ENCODE data around the gene SLC12A9. TPM values are rescaled to one million over a fixed set of nuclear protein-coding genes. Genes with fewer than 3 reads are reported as not detected.

The SLC12A9 gene, protein sequence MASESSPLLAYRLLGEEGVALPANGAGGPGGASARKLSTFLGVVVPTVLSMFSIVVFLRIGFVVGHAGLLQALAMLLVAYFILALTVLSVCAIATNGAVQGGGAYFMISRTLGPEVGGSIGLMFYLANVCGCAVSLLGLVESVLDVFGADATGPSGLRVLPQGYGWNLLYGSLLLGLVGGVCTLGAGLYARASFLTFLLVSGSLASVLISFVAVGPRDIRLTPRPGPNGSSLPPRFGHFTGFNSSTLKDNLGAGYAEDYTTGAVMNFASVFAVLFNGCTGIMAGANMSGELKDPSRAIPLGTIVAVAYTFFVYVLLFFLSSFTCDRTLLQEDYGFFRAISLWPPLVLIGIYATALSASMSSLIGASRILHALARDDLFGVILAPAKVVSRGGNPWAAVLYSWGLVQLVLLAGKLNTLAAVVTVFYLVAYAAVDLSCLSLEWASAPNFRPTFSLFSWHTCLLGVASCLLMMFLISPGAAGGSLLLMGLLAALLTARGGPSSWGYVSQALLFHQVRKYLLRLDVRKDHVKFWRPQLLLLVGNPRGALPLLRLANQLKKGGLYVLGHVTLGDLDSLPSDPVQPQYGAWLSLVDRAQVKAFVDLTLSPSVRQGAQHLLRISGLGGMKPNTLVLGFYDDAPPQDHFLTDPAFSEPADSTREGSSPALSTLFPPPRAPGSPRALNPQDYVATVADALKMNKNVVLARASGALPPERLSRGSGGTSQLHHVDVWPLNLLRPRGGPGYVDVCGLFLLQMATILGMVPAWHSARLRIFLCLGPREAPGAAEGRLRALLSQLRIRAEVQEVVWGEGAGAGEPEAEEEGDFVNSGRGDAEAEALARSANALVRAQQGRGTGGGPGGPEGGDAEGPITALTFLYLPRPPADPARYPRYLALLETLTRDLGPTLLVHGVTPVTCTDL
- 9.2 to 17.7 TPM (median 14.8 TPM) in 5 replicates for total RNA-seq (2022; extraction: Qiagen RNA extraction)

DNA sequence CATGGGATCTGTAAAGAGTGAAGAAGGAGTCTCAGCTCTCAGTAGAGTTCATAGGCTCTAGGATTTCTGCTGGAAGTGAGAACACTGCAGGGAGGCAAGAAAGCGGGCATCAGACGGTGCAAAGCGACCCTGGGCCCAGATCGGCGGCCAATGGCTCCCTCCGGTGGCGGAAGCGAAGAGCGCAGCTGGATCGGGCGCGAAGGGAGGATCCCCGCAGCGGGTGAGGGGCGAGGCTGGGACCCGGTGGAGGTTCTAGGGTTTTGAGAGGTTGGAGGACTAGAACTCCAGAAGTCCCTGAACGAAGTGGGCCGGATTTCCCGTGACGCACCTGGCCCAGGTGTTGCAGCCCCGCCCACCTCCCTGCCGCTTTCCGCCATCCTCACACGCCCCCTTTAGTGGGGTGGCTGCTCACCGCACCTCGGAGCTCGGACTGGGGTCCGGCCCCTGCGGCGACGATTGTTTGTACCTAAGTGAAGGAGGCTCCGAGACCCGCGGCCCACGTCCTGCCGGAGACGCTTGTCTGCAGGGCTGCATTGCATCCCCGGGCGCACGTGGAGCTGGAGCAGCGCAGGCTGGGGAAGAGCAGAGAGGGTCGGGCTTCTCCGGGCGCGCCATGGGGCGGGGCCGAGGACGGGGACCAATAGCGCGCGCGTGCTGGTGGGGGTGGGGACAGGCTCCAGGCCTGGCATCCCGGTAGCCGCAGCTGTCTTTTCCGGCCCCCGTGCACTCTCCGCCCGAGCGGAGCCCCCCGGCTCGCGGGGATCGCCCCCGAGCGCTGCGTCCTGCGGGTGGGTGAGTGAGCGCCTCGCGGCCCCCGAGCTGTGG lies at the start of gene SLC12A9:
Gene SLC12A9 (plus strand): TSS at position 666 of the 825 bp plus-strand sequence. CDS start 1,485 bp downstream, outside the sequence.

DNA sequence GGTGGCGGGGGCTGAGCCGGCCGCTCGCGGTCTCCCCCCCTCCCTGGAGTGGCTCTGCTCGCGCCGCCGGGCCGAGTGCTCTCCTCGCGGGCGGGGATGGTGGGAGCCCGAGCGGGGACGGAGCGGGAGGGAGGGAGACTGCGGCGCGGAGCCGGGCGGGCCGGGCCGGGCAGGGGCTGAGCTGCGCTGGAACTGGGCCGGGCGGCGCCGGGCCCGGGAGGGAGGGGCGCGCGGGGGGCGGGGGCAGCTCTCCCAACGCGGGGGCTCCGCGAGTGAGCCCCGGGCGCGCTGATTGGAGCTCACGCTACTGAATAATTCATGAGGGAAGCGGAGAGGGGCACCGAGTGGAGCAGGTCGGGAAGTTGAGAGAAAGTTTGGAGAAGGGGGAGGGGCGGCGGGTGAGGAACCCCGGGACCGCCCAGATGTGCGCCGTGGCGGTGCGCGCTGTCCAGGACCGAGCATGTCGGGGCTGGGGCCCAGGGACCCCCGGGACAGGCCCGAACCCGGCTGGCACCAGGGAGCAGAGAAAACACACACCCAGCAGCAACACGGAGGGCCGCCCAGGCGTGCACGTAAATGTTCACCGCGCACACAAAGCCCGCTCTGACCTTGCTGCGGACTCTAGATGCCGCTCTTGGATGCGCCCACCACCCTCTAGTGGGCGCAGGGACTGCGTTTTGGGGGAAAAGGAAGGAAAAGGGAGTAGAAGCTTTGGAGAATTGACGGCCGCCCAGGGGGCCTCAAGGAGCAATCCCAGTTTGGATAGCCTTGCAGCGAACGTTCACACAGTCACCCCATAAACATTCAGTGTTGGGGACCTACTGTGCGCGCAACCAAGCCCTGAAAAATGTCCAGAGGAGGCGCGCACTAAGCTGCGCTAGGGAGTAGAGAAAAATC lies 24.9 kb upstream of the SLC12A9 start, which contains the start of gene EPHB4:
Gene EPHB4 (minus strand): TSS at position 194 of the 897 bp plus-strand sequence. CDS start 493 bp downstream, outside the sequence.

DNA sequence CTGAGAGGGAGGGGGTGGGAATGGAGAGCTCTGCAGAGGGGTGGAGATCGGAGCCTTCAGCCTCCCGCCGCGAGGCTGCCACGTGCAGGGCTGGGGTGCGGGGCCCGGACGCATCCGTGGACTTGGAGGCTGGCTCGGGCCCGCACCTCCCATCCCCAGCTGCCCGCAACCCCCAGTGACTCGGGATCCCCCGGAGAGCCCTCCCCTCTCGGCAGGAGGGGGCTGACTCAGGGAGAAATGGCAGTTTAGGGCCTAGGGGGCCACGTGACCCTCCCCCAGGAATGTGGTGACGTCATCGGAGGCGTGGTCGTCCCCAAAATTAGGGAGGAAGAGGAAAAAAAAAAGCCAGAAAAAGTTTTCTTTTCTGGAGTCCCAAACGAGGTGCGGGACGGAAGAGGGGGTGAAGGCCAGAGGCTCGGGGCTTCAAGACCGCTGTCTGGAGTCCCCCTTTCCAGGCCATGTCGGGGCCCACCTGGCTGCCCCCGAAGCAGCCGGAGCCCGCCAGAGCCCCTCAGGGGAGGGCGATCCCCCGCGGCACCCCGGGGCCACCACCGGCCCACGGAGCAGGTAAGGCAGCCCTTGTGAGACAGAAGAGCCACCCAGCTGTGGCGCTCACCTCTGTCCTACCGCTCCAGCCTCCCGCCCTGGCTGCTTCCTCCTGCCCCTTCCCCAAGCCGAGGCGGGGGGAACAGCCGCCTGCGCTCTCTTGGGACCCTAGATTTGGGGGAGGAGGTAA lies 14.7 kb downstream of the SLC12A9 start, which contains the start of gene TRIP6:
Gene TRIP6 (plus strand): TSS at position 348 of the 736 bp plus-strand sequence. CDS start 111 bp downstream, at position 459.

DNA sequence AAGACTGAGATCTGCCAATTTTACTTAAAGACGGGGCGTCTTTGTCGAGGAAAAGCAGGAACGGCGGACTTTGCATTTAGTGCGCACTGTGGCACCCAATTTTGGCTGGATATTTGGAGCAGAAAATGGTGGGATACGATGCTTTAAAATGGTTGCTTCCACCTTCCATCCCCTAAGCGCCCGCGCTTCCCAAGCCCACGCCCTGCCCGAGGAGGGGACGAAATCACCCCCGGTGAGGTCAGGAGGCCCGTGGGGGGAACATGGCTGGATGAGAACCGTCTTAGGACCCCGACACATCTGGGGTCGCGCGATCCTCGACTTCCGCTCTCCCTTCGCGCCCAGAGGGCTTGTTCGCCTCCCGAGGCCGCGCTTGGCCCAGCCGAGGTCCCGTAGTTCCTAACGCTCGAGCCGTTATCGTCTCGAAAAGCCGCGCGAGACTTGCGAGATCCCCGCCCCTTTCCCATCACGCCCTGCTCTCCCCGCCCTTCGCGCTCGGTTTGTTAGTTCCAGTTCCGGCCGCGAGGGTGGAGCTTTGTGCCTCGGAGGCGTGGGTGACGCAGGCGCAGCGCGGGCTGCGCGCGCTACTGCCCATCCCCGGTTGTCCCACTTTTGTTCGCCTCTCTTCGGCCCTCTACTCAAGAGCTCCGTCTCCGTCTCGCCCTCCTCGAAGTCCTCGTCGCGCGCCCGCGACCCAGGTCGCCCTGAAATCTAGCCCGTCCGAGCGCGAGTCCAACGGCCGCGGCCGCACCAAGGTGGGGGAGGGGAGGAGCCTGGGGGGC lies 22.3 kb downstream of the SLC12A9 start, which contains the start of gene SRRT:
Gene SRRT (plus strand): TSS at position 527 of the 779 bp plus-strand sequence. CDS start 488 bp downstream, outside the sequence.

DNA sequence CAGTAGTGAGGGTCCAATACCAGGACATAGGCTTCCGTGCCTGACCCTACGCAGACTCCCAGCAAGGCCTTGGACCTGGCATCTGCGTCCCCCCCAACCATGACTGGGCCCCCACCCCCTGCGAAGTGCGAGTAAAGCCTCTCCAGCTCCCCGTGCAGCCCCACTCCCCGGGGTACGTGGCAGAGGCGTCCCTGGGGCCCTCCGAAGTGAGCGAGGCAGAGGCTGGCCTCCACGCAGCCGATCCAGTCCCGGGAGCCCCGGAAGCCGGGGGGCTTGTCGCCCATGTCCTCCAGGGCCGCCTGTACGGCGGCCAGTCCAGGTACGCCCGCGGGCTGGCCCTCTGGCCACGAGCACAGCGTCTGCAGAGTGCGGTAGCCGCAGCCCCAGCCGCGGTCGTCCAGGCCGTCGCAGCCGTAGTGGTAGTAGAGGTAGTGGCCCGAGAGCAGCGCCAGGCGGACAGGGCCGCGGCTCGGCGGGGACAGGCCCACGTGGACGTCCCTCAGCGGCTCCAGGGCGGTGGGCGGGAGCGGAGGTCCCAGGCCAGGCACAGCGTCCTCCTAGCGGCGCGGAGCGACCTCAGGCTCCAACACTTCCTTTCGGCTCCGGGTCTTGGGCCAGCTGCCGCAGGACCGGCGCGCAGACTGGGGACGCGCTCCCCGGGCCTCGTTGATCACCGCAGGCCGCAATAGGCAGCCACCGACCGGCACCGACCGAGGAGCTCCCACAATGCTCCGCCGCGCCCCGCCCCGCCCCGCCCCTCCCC lies 36.7 kb downstream of the SLC12A9 start, which contains the start of gene UFSP1:
Gene UFSP1 (minus strand): TSS at position 728 of the 763 bp plus-strand sequence. CDS start 444 bp downstream, at position 284.

DNA sequence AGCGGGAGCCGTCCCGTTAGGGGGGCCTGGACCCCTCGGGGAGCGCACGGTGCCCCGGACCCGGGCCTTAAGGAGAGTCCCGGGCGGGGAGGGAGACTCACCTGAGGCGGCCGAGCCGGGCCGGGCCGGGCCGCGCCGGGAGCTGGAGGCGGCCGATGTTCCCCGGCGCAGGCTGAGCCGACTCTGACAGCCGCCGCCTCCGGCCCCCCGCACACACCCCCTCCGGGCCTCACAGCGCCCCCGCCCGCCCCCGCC lies 43.1 kb downstream of the SLC12A9 start, which contains the start of gene ACHE:
Gene ACHE (minus strand): TSS at position 188 of the 255 bp plus-strand sequence. CDS start 1,656 bp downstream, outside the sequence.

Other genes with a start within 250 kb of the SLC12A9 start
- gene MOSPD3, start 240.2 kb upstream of the SLC12A9 start, total RNA-seq (2022; extraction: Qiagen RNA extraction) = 16.7 to 21.3 TPM (median 19.8 TPM) in 5 replicates
- gene TFR2, start 211.2 kb upstream of the SLC12A9 start, total RNA-seq (2022; extraction: Qiagen RNA extraction) = 1.7 to 3.0 TPM (median 2.7 TPM) in 5 replicates
- gene ACTL6B, start 196.3 kb upstream of the SLC12A9 start, total RNA-seq (2022; extraction: Qiagen RNA extraction) = not detected in 5 replicates
- 164 to 260 TPM (median 253 TPM) in 5 replicates for gene GNB2, start 179.0 kb upstream of the SLC12A9 start, total RNA-seq (2022; extraction: Qiagen RNA extraction)
- gene GIGYF1, start 158.5 kb upstream of the SLC12A9 start, total RNA-seq (2022; extraction: Qiagen RNA extraction) = 11.8 to 23.5 TPM (median 18.2 TPM) in 5 replicates
- gene POP7, start 146.6 kb upstream of the SLC12A9 start, total RNA-seq (2022; extraction: Qiagen RNA extraction) = 69.2 to 97.1 TPM (median 91.2 TPM) in 5 replicates
- gene EPO, start 132.2 kb upstream of the SLC12A9 start, total RNA-seq (2022; extraction: Qiagen RNA extraction) = 0.10 to 0.12 TPM in 2 of 5 replicates, not detected in the others
- not detected in 5 replicates for gene ZAN, start 119.1 kb upstream of the SLC12A9 start, total RNA-seq (2022; extraction: Qiagen RNA extraction)
- gene EPHB4, start 25.2 kb upstream of the SLC12A9 start, total RNA-seq (2022; extraction: Qiagen RNA extraction) = 33.1 to 44.5 TPM (median 43.5 TPM) in 5 replicates
- 41.1 to 59.3 TPM (median 54.1 TPM) in 5 replicates for gene TRIP6, start 14.7 kb downstream of the SLC12A9 start, total RNA-seq (2022; extraction: Qiagen RNA extraction)
- 117 to 143 TPM (median 142 TPM) in 5 replicates for gene SRRT, start 22.4 kb downstream of the SLC12A9 start, total RNA-seq (2022; extraction: Qiagen RNA extraction)
- 3.3 to 7.2 TPM (median 6.4 TPM) in 5 replicates for gene UFSP1, start 37.0 kb downstream of the SLC12A9 start, total RNA-seq (2022; extraction: Qiagen RNA extraction)
- gene ACHE, start 43.2 kb downstream of the SLC12A9 start, total RNA-seq (2022; extraction: Qiagen RNA extraction) = 2.1 to 3.9 TPM (median 2.6 TPM) in 5 replicates
- gene MUC3A, start 96.8 kb downstream of the SLC12A9 start, total RNA-seq (2022; extraction: Qiagen RNA extraction) = 15.0 to 24.4 TPM (median 20.8 TPM) in 5 replicates
- 12.5 to 22.8 TPM (median 18.6 TPM) in 5 replicates for gene MUC12, start 116.9 kb downstream of the SLC12A9 start, total RNA-seq (2022; extraction: Qiagen RNA extraction)
- gene MUC17, start 167.4 kb downstream of the SLC12A9 start, total RNA-seq (2022; extraction: Qiagen RNA extraction) = 0.01 to 0.03 TPM (median 0.01 TPM) in 5 replicates
- 10.5 to 17.1 TPM (median 13.2 TPM) in 5 replicates for gene TRIM56, start 232.8 kb downstream of the SLC12A9 start, total RNA-seq (2022; extraction: Qiagen RNA extraction)

Measured in A549 treated with Mapracorat at 1 μM for 4 hours (cell line).